Ammon's horn (tissue), 1 donor: ENCODE measurements around the gene CCDC134.
A peak's percentile ranks its signal among the peaks of the same experiment; 100 is the strongest.
"Not testable (repeated sequence)": the region's sequence is repeated elsewhere in the genome, so short reads cannot be mapped to it uniquely, and the experiment has no call there.

Experiments used
- DNase-seq: peaks from one replicate; pipeline ENCODE4 v3.0.0-alpha.2; 2016; ENCODE audit warnings: low spot score

CCDC134 gene

DNA sequence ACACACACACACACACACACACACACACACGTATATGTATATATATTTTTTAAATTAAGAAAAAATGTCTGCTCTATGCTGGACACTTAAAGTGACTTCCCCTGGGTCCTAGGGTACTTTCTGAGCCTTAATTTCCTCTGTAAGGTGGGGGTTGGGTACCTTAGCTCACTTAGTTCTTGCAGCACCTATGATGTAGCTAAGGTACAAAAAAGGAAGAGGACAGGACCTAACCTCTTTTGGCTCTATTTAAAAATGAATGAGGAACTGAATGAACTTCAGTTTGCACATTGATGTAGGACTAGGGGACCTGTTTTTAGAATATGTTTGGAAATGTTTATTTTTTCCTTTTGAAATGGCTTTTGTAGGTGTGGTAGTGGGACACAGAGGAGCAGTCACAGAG, 43.6 kb downstream of the CCDC134 start:
- no peak for DNase-seq

DNA sequence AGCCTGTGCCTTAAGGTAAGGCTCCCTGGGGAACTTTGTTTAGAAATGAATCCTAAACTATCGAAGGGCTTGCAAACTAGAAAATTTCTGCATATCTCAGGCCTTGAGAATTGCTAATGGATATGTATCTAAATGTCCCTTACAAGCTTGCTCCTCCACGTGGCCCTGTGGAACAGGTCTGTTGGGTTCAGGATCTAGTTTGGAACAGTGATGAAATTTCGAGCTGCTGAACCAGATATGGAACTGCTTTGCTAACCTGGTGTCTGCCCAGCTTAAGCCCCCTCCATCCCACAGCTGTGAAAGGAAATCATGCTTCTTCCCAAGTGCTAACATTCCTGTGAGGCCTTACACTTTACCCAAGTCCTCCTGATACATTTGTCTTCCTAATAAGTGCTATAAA, 44.0 kb downstream of the CCDC134 start:
- DNase-seq: no peak

DNA sequence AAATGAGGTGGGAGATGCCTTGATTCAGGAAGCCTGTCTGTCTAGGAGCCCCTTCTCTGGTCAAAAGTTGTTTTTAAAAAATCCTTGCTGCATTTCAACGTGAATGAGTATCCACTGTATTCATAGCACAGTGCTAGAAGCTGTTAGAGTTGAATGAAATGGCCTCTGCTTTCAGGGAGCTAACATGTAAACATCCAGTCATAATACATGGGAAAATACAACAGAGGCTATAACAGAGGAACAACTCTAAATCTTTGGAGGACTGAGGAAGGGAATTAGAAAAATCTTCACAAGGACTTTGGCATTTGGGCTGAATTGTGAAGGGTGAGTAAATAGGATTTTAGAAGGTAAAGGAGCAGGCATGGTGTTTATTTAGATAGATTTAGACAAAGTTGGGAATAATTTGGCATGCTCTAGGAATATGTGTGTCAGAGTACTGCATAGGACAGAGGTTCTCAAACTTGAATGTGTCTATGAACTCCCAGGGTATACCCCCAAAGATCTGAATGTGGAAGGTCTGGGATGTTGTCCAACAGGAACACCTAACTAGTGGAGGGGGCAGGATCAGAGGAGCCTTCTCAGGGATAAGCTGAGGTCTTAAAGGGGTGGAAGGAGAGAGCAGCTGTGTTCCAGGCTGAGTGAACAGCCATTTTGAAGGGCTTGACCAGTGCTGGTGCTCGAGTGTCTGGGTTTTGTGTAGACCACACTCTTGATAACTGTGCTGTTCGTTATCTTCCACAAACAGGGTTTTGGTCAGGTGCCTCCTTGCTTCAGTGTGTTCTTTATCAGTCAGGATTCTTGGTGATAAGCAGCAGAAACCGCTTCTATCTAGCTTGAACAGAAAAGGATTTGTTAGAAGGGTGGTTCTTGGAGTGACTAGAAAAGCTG, 45.1 kb downstream of the CCDC134 start:
- no peak for DNase-seq

DNA sequence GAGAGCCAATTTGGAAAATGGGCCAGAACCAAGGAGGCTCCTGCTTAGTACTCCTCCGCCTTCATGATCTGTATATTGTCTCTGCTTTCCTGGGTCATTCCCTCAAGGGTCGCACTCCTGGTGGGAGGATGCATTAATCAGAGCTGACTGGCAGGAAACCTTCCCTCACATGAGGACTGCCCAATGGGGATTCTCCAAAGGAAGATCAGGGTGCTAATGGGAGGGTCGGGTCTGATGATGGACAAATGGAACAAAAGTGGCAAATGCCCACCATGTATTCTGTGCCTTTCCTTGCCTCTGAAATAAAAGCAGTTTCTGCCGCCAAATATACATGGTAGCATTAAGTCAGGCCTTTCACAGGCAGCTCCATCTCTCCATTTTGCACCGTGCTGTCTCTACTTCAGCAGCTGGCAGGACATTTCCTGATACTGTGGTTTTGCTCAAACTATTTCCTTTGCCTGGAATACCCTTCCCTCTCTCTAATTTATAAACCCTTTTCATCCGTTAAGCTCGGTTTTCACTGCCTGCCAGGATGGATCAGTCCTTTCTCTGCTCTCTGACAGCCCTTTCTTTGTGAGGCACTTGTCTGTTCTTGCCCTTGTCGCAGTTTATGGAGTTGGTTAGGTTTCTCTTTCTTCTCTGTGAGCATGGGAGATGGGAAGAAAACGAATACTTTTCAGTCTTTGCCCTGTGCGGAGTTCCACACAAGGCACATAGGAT, 45.9 kb downstream of the CCDC134 start:
- no peak for DNase-seq

- DNase-seq: no peak
Observed at GRCh38 chr22:41847300-41847699, 46.8 kb downstream of the CCDC134 start.

GRCh38 chr22:41848468-41848867, 48.0 kb downstream of the CCDC134 start:
- no peak for DNase-seq

GRCh38 chr22:41856469-41856868, 56.0 kb downstream of the CCDC134 start:
- DNase-seq: no peak

DNA sequence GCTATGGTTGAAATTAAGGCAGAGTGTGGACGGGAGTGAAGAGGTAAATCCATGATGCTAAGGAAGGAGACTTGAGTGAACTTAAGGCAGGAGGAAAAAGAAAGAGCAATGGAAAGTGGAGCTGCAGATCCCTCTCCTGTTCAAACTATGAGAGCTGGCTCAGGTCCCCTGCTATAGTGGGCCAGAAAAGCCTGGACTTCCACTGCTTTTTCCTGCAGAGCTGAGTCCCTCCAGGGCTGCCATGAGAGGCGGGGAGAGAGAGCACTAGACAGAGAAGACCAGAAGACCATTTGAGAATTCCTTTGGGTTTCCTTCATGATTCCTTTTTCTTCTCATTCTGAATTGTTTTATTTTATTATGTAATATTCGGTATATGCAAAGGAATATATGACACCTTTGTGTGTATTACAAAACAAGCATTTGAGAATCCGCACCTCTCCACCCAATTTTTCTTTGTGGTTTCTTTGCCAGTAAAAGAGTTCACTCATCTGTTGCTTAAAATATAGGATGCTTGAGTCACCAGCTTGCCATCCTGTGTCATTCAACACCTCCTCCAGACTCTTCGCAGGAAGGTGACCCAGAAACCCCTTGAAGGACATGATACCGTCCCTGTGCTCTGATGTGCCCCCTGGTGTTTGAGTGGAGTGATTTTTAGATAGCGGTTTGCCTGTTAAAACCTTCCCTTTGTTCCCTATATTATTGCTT, 56.8 kb downstream of the CCDC134 start:
- no peak for DNase-seq

DNA sequence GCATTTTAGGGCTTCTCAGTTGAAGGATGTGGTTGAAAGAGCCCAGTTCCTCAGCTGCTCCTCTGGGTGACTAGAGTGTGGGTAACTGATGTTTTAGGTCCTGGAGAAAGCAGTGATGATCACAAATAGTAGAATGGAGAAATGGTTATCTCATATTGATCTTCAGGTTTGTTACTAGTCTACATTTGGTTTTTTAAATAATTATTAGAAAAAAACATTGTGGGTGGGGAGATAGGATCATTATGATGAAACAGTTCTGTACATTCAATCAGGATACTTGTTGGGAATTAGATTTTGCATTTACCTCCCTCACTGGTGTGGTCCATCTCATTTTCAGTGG, 57.4 kb downstream of the CCDC134 start:
- no peak for DNase-seq

DNA sequence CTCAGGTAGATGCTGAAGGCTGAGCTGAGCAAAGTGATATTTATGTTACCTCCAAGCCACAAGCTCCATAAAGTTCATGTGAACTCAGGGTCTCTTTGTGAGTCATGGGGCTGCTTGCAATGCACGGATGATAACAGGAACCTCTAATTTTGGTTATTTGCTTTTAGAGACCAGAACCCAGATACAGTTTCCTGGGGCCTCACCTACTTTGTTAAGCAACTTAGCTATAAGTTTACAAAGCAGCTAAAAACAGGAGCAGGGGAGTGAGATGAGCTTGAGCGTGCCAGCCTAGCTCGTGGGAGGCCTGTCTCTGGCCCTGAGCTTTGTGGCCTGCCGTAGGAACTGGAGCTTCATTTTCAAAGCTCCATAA, 61.7 kb downstream of the CCDC134 start:
- no peak for DNase-seq

DNA sequence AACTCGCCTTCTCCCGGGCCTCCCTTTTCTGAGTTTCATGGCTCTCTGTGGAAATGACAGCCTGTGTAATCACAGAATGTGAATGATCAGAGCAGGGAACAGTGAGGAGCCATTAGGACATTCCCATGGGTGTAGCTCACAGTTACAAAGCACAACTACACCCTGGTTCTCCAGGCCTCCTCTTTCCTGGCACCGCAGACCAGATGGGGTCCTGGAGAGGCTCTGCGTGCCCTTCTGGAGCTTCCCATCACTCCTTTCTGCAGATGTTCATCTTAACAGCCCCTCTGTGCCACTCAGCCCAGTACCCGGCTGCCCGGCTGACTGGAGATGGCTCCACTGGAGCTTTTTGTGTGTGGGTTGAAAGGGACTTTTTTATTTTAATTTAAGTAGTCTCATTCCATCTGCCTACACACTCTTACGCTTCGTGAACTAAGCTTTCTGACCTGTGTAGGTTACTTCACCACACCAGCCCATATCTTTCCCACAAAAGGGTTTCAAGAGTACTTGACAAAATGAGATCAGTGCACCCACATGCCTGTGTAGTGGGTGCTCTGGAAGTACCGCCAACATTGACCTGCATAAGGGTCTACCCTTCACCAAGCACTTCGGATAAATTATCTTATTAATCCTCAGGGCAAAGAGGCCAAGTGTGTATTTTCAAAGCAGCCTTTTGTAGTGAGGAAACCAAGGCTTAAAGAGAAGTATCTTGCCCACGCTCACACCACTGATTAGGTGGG, 62.2 kb downstream of the CCDC134 start:
- no peak for DNase-seq

- DNase-seq: no peak
Observed at GRCh38 chr22:41863472-41863871, 63.0 kb downstream of the CCDC134 start.

- DNase-seq: no peak
Observed at GRCh38 chr22:41868556-41868955, 68.1 kb downstream of the CCDC134 start.

DNA sequence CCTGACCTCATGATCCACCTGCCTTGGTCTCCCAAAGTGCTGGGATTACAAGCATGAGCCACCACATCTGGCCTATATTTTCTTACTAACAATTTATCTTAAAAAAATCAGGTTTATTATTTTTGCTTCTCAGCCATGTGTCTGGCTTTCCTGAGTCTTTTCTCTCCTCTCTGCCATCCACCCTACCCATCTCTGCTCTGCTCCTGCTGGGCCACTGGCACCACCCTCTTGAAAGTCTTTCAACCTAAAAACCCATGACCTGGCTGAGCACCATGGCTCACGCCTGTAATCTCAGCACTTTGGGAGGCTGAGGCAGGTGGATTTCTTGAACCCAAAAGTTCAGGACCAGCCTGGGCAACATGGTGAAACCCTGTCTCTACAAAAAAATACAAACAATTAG, 69.6 kb downstream of the CCDC134 start:
- not testable (repeated sequence) for DNase-seq

DNA sequence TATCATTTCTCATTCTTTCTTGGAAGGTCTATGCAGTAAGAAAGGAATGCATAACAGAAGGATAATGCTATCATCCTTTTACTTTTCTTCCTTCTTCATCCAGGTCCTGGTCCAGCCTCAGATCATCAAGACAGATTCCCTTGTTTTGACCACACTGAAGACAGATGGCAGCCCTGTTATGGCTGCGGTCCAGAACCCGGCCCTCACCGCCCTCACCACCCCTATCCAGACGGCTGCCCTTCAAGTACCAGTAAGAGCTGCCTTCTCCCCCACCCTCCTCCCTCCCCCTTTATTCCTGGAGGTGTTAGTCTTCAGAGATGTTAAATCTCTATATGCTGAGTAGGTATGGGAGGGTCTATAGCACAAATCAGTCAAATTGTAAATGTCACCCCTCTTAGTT, 70.3 kb downstream of the CCDC134 start:
- no peak for DNase-seq

GRCh38 chr22:41873391-41873790, 72.9 kb downstream of the CCDC134 start:
- DNase-seq: no peak

DNA sequence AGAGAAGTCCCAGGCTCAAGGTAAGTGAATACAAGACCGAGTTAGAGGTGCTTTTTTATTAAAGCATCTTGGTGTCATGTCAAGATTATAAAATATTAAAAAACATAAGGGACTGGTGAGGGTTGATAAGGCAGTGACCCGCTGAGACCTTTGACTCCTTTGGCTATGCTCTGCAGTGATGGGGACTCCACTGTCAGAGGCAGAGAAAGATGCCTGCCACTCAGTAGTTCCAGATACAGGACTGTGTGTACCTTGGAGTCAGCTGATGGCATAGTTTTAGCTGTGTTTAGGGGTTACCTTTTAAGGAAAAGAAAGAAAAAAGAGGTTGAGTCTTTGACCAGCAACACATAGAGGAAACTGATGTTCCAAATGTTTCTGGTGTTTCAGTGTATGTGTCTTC, 73.6 kb downstream of the CCDC134 start:
- no peak for DNase-seq

GRCh38 chr22:41875531-41876270, 75.2 kb downstream of the CCDC134 start:
- peak; percentile 40 for DNase-seq
